HG03460 (cell line): Measurements from ENCODE around the gene ADD1.

Experiments
- ATAC-seq: cut with Tn5 transposase; IDR thresholded peaks from one replicate; pipeline ENCODE4 v1.9.1; 2021; ENCODE audit not compliant: unreplicated experiment

ADD1 gene

GRCh38 chr4:2822461-2823300, 21.0 kb upstream of the ADD1 start:
- ATAC-seq: no peak

- no peak for ATAC-seq
Measured at GRCh38 chr4:2823301-2823670, 20.4 kb upstream of the ADD1 start.

GRCh38 chr4:2823671-2824328, 19.8 kb upstream of the ADD1 start:
- ATAC-seq: no peak

- ATAC-seq: no peak
Measured at GRCh38 chr4:2824329-2824835, 19.3 kb upstream of the ADD1 start.

GRCh38 chr4:2824836-2825381, 18.7 kb upstream of the ADD1 start:
- no peak for ATAC-seq

- no peak for ATAC-seq
Measured at GRCh38 chr4:2825740-2826139, 17.9 kb upstream of the ADD1 start.

- no peak for ATAC-seq
Measured at GRCh38 chr4:2827071-2827873, 16.4 kb upstream of the ADD1 start.

GRCh38 chr4:2827874-2828751, 15.5 kb upstream of the ADD1 start:
- ATAC-seq: no peak

GRCh38 chr4:2828758-2829181, 14.9 kb upstream of the ADD1 start:
- no peak for ATAC-seq

GRCh38 chr4:2829321-2829932, 14.2 kb upstream of the ADD1 start:
- ATAC-seq: no peak

GRCh38 chr4:2829933-2830451, 13.7 kb upstream of the ADD1 start:
- ATAC-seq: no peak

- ATAC-seq: no peak
Measured at GRCh38 chr4:2830632-2831610, 12.7 kb upstream of the ADD1 start.

- no peak for ATAC-seq
Measured at GRCh38 chr4:2831611-2832308, 11.9 kb upstream of the ADD1 start.

GRCh38 chr4:2832309-2832980, 11.2 kb upstream of the ADD1 start:
- peak; percentile 71 for ATAC-seq

- ATAC-seq: peak; percentile 7
Measured at GRCh38 chr4:2832981-2833670, 10.5 kb upstream of the ADD1 start.

GRCh38 chr4:2833671-2834000, 10.0 kb upstream of the ADD1 start:
- ATAC-seq: no peak
